ENCODE measurements around the gene HAPSTR1.
A peak's percentile ranks its signal among the peaks of the same experiment; 100 is the strongest.

Gene HAPSTR1

GRCh38 chr16:9124444-9124843 lies 33.0 kb downstream of the HAPSTR1 start:
- no peak for DNase-seq (ENCODE audit: low spot score)

GRCh38 chr16:9124908-9125584 lies 33.6 kb downstream of the HAPSTR1 start:
- DNase-seq (ENCODE audit: low spot score): no peak

GRCh38 chr16:9125658-9126505 lies 34.4 kb downstream of the HAPSTR1 start:
- DNase-seq (ENCODE audit: low spot score): no peak

- DNase-seq (ENCODE audit: low spot score): no peak
Observed at GRCh38 chr16:9126609-9127008, 35.2 kb downstream of the HAPSTR1 start.

- no peak for DNase-seq (ENCODE audit: low spot score)
Observed at GRCh38 chr16:9128346-9129342, 37.2 kb downstream of the HAPSTR1 start.

GRCh38 chr16:9134306-9134705 lies 42.9 kb downstream of the HAPSTR1 start:
- DNase-seq (ENCODE audit: low spot score): no peak

- DNase-seq (ENCODE audit: low spot score): peak; percentile 85
Observed at GRCh38 chr16:9134739-9135138, 43.3 kb downstream of the HAPSTR1 start.

- DNase-seq (ENCODE audit: low spot score): no peak
Observed at GRCh38 chr16:9135797-9136196, 44.4 kb downstream of the HAPSTR1 start.

GRCh38 chr16:9136596-9136995 lies 45.2 kb downstream of the HAPSTR1 start:
- DNase-seq (ENCODE audit: low spot score): no peak

GRCh38 chr16:9138021-9138680 lies 46.7 kb downstream of the HAPSTR1 start:
- DNase-seq (ENCODE audit: low spot score): no peak

- DNase-seq (ENCODE audit: low spot score): peak; percentile 85
Observed at GRCh38 chr16:9138731-9139501, 47.5 kb downstream of the HAPSTR1 start.

- peak; percentile 48 for DNase-seq (ENCODE audit: low spot score)
Observed at GRCh38 chr16:9139965-9140364, 48.5 kb downstream of the HAPSTR1 start.
